Stimulated activated CD4-positive, alpha-beta T cell treated with anti-CD3 and anti-CD28 coated beads, Interleukin-12 subunit alpha, Interleukin-12 subunit beta, amount 100 ng/mL, for 24 hours (primary cell): ENCODE measurements around the gene RBM8A.
A peak's percentile ranks its signal among the peaks of the same experiment; 100 is the strongest.
"Not testable (repeated sequence)": the region's sequence is repeated elsewhere in the genome, so short reads cannot be mapped to it uniquely, and the experiment has no call there.

Source experiments
- DNase-seq, 2 experiments: peaks; one replicate each; pipeline ENCODE4 v3.0.0-alpha.2; 2020; ENCODE audit warnings: low read depth in 2 of 2

Gene RBM8A

GRCh38 chr1:145956781-145957442 lies 29.6 kb upstream of the RBM8A start:
- no peak for DNase-seq

DNA sequence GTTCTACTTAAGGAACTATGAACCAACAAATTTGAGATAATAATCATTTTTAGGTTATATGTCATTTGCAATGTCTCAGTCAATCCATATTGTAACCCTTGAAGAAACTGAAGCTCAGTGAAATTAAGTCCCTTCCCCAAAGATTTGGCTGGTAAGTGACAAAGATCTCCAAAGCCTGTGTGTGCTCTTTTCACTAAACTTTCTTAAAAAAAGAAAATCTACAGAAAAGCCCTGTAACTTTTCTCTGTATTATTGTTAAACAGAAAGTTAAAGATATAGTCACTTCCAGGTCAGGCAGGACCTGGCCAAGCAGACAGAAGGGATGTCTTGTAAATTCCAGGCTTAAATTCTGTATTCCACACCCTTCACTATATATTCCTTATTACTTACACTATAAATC lies 29.1 kb upstream of the RBM8A start:
- DNase-seq, result no peak

GRCh38 chr1:145955436-145955835 lies 28.2 kb upstream of the RBM8A start:
- no peak for DNase-seq

GRCh38 chr1:145953861-145954260 lies 26.6 kb upstream of the RBM8A start:
- no peak for DNase-seq

- no peak for DNase-seq
Observed at GRCh38 chr1:145952903-145953302, 25.6 kb upstream of the RBM8A start.

DNA sequence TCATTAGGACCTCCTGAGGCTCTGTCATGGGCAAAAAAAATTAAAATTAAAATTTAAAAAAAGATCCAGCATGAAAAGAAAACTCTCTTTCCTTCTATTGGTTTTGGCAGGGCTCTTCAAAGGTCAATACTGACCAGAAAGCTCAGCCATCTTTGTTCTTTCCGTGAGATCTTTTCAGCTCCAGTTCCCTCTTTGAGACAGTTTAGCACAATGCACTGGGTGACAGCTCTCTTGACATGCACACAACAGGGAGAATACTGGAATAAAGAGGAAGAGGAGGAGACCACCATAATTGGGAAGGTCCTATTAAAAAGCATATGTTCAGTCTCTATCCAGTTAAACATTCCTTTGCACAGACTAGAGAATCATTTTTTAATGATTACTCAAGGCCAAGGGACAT lies 24.2 kb upstream of the RBM8A start:
- no peak for DNase-seq

DNA sequence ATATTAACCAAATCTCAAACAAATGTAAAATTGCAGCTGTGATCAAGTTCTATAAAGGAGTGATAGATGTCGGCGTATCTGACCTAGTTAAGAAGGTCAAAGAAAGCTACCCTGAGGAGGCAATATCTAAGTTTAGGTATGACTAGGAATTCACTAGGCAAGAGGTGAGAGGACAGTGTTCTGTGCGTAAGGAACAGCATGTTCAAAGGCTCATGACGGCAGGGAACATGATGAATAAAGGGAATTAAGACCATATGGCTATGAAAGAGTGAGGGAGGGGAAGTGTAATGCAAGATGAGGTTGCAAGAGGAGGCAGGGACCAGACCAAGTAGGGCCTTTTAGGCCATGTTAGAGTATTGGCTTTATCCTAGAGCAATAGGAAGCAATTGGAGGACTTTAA lies 21.9 kb upstream of the RBM8A start:
- DNase-seq, result no peak

DNA sequence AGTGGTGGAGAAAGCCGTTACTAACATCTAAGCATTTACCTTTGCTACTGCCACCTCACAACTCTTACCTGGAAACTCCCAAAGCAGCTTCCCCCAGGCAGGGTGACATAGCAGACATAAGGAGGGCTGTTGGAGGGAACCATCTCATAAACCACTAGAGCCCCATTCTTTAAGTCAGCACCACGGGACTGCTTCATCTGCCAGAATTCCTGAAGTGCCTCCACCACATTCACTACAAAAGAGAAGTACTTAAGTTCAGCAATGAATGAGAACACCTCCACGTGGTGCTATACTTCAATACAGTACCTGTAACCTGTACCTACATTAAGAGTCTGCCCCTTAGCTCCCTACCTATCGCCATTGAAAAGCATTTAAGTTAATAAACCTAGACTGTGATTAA lies 20.3 kb upstream of the RBM8A start:
- no peak for DNase-seq

DNA sequence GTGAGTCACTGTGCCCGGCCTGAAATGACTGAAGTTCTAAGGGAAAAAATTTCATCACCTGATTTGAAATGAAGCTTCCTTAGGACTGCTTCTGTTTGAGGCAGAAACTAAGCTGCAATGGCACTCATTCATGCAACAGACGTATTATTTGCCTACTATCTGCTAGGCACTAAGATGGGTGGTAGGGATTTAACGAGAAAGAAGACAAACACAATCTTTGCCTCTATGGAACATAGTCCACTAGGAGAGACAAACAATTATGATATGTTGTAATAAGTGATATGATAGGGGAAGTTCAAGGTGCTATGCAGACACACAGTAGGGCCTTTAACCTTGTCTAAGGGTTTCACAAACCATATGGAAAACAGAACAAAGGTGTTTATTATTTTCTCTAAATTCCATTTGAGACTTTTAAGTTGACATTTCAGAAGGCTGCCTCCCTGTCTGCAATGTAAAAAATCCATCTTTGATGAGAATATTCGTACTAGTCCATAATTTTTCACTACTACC lies 19.2 kb upstream of the RBM8A start:
- DNase-seq, result no peak

GRCh38 chr1:145944532-145944931 lies 17.2 kb upstream of the RBM8A start:
- DNase-seq, result no peak

DNA sequence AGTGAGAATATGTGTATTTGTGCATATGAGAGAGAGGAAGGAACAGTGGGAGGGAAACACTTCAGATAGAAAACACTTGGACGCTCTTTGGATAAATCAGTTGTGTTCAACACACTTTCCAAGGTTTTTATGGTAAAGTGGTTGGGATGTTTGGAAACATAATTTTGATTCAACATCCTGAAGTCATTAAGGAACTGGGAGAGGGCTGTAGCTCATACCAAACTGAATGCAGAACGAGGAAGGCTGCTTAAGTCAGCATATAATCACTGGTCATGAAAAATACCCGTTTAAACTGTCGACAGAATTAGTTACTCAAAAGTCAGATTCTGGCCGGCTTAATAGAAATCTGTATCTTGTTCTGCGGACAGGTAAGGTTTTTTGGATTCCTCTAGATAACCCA lies 15.6 kb upstream of the RBM8A start:
- no peak for DNase-seq

- DNase-seq, result no peak
Observed at GRCh38 chr1:145942405-145942804, 15.1 kb upstream of the RBM8A start.

DNA sequence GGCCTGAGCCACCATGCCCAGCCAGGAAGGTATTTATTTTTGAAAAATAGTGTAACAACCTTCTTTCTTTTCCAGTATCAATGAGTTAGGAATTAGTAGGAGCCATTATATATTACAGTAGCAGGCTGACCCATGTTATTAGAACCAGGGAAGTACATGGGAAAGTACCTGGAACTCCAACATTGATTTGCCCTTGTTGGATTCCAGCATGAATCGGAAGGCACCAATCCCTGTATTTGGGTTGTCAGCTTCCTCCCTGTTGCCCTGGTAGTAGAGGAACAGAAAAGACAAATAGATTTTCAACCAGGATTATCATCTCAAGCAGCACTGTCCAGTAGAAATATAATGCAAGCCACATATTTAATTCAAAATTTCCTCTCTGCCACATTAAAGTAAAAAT lies 10.2 kb upstream of the RBM8A start:
- no peak for DNase-seq

DNA sequence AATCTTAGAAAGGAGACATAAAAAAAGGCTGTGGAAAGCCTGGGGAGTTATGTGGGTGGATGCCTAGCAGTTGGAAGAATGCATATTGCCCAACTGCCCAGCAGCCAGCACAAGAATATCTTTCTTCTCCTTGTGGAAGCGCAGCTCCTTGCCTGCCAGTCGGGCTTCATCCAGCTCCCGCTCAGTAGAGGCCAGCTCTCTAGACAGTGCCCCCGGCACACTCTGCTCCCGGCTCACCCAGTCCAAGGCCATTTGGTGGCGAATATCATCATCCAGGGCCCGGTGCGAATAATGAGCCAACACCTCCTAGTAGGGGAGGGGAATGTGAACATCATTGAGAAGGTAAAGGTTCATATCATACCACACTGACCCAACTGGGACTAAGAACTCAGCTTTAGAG lies 9.0 kb upstream of the RBM8A start:
- DNase-seq, result no peak

DNA sequence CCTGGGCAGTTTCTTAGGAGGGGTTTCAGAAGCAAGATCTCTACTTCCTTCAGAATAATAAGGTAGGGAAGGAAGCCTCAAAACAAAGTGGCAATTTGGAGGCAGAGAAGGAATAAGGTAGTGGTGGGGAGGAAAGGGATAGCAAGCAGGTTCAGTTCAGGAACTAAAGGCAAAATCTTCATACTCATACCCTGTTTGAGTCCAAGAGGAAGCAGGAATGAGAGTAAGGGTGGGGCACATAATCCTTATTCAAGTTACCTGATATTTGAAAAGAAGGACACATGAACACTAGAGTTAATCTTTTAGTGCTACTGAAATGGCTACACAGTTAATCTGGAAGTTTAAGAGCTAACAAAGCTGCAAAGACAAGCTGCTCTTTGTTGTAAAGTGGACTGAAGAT lies 8.4 kb upstream of the RBM8A start:
- DNase-seq, result no peak

DNA sequence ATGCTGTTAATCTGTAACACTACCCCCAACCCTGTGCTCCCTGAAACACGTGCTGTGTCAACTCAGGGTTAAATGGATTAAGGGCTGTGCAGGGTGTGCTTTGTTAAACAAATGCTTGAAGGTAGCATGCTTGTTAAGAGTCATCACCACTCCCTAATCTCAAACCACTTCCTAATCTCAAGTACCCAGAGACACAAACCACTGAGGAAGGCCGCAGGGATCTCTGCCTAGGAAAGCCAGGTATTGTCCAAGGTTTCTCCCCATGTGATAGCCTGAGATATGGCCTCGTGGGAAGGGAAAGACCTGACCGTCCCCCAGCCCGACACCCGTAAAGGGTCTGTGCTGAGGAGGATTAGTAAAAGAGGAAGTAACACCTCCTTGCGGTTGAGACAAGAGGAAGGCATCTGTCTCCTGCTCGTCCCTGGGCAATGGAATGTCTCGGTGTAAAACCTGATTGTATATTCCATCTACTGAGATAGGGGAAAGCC lies 5.3 kb upstream of the RBM8A start:
- DNase-seq, result not testable (repeated sequence)

DNA sequence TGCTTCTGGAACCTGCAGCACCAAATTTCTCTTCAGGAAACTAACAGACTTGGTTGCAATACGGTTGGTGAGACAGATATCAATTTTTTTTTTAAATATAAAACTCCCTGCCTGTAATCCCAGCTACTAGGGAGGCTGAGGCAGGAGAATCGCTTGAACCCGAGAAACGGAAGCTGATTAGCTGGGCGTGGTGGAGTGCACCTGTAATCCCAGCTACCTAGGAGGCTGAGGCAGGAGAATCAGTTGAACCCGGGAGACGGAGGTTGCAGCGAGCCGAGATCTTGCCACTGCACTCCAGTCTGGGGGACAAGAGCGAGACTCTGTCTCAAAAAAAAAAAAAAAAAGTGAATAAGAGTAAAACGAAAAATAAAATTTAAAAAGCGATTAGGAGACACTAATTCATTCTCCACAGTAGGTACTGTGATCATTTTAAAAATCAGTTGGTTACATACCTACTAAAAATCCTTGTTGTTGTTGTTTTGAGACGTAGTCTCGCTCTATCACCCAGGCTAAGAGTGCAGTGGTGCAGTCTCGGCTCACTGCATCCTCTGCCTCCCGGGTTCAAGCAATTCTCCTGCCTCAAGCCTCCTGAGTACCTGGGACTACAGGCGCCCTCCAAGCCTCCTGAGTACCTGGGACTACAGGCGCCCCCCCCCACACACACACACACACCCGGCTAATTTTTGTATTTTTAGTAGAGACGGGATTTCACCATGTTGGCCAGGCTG lies 796 bp upstream of the RBM8A start:
- DNase-seq, result no peak

- DNase-seq, result peak in 1 of 2 experiments; percentile 35
Observed at GRCh38 chr1:145926686-145927062, 610 bp downstream of the RBM8A start.

GRCh38 chr1:145922266-145922665 lies 5.0 kb downstream of the RBM8A start:
- no peak for DNase-seq

DNA sequence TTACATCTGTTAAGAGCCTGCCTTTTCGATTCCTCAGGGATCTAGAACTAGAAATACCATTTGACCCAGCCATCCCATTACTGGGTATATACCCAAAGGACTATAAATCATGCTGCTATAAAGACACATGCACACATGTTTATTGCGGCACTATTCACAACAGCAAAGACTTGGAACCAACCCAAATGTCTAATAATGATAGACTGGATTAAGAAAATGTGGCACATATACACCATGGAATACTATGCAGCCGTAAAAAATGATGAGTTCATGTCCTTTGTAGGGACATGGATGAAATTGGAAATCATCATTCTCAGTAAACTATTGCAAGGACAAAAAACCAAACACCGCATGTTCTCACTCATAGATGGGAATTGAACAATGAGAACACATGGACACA lies 7.0 kb downstream of the RBM8A start:
- DNase-seq, result not testable (repeated sequence)

- DNase-seq, result no peak
Observed at GRCh38 chr1:145918992-145919939, 8.0 kb downstream of the RBM8A start.
